ENCODE measurements around the gene AATK. TPM values are rescaled to one million over a fixed set of nuclear protein-coding genes. Genes with fewer than 3 reads are reported as not detected.

The AATK gene
- total RNA-seq, 1 experiment from 2014 or later = 4.4 TPM

- CTCF ChIA-PET = no interaction called here
- H2AFZ ChIP-seq (ENCODE audit: low read depth, low read length, poor library complexity, severe bottlenecking) = no peak overlapping the region
- no peak overlapping the region for H3K4me3 ChIP-seq (replicated peaks in 1 of 2; ENCODE audit: low read depth in 1 of 2, low read length in 2 of 2)
- no peak overlapping the region for H3K9ac ChIP-seq (ENCODE audit: low read length)
- H4K20me1 ChIP-seq (ENCODE audit: insufficient read depth) = no peaks in the 10 kb centered on the region
- POLR2A ChIA-PET = no interaction called here
- no peak overlapping the region for H3K27ac ChIP-seq (ENCODE audit: low read depth, low read length)
- DNase-seq (ENCODE audit: low read depth, low spot score) = no peak
- H3K9me3 ChIP-seq (ENCODE audit: control insufficient read depth in 1 of 2, insufficient read depth in 1 of 2, low read depth in 1 of 2, low read length in 2 of 2) = peaks cover 0 to 6% of the 10 kb centered on the region in 2 experiments; a peak in 1 of 4 replicates
- intact Hi-C loops (cut with micrococcal nuclease) = no loop called here
- no TSS peak for BruUV-seq (replicated peaks)
- RAD21 ChIA-PET (ENCODE audit: low non-redundant PET in 1 of 2, low total read pairs in 2 of 2, uncharacterized antibody in 2 of 2, unreplicated experiment in 2 of 2) = no interaction called here
- no peak overlapping the region for H3K4me2 ChIP-seq (ENCODE audit: low read length)
- no peaks in the 10 kb centered on the region for H3K27me3 ChIP-seq (ENCODE audit: insufficient read depth, low read length)
- no peaks in the 10 kb centered on the region for H3K36me3 ChIP-seq (ENCODE audit: control insufficient read depth in 1 of 2, insufficient read depth in 2 of 2, low read length in 2 of 2)
- TF ChIP-seq EGR1 (IDR thresholded peaks at IDR 0.05; ENCODE audit: low read depth) (no peak), ELF1 (IDR thresholded peaks at IDR 0.05; ENCODE audit: borderline replicate concordance, low read depth) (no peak), EZH2phosphoT487 (IDR thresholded peaks at IDR 0.05; ENCODE audit: borderline replicate concordance) (no peak), YY1 (IDR thresholded peaks at IDR 0.05; ENCODE audit: extremely low read depth, insufficient replicate concordance, low read depth, low read length) (no peak), FOSL1 (IDR thresholded peaks at IDR 0.05; ENCODE audit: low read depth) (no peak)
- ATAC-seq = no peak
- H3K79me2 ChIP-seq (ENCODE audit: insufficient read depth, low read length) = no peaks in the 10 kb centered on the region
- no peaks in the 10 kb centered on the region for H3K4me1 ChIP-seq (ENCODE audit: control insufficient read depth in 1 of 2, insufficient read depth in 2 of 2, low read length in 2 of 2)
- H3K9me2 ChIP-seq (ENCODE audit: insufficient read depth) = no peaks in the 10 kb centered on the region
Measured at GRCh38 chr17:81179220-81179619, 13.2 kb upstream of the AATK start.

GRCh38 chr17:81178136-81179091 lies 12.4 kb upstream of the AATK start:
- peaks cover 0 to 6% of the 10 kb centered on the region in 2 experiments; a peak in 1 of 4 replicates for H3K9me3 ChIP-seq (ENCODE audit: control insufficient read depth in 1 of 2, insufficient read depth in 1 of 2, low read depth in 1 of 2, low read length in 2 of 2)
- ChIA-PET POLR2A (no interaction called here), CTCF (no interaction called here), RAD21 (ENCODE audit: low non-redundant PET in 1 of 2, low total read pairs in 2 of 2, uncharacterized antibody in 2 of 2, unreplicated experiment in 2 of 2) (no interaction called here)
- TF ChIP-seq ATF3 (IDR thresholded peaks at IDR 0.05) = no peak
- TF ChIP-seq EZH2 (IDR thresholded peaks at IDR 0.05) = no peak
- TF ChIP-seq REST (IDR thresholded peaks at IDR 0.05; ENCODE audit: low read depth) = no peak
- no peak for TF ChIP-seq RAD21 (IDR thresholded peaks at IDR 0.05; ENCODE audit: low read depth)
- TF ChIP-seq SIN3A (IDR thresholded peaks at IDR 0.05; ENCODE audit: low read depth) = no peak
- TF ChIP-seq EZH2phosphoT487 (IDR thresholded peaks at IDR 0.05; ENCODE audit: borderline replicate concordance) = no peak
- TF ChIP-seq FOSL1 (IDR thresholded peaks at IDR 0.05; ENCODE audit: low read depth) = no peak
- no peak for TF ChIP-seq CBX3 (IDR thresholded peaks at IDR 0.05; ENCODE audit: low read depth)
- TF ChIP-seq ZFX (IDR thresholded peaks at IDR 0.05) = no peak
- no peak for TF ChIP-seq ZNF274 (IDR thresholded peaks at IDR 0.05; ENCODE audit: low read depth, low read length)
- TF ChIP-seq SRF (IDR thresholded peaks at IDR 0.05; ENCODE audit: low read depth) = no peak
- no peak overlapping the region for H2AFZ ChIP-seq (ENCODE audit: low read depth, low read length, poor library complexity, severe bottlenecking)
- H3K36me3 ChIP-seq (ENCODE audit: control insufficient read depth in 1 of 2, insufficient read depth in 2 of 2, low read length in 2 of 2) = no peaks in the 10 kb centered on the region
- DNase-seq (ENCODE audit: low read depth, low spot score) = no peak
- peak; percentile 8; the same call in 1 of the 2 replicates for ATAC-seq
- intact Hi-C loops (cut with micrococcal nuclease) = no loop called here
- no peaks in the 10 kb centered on the region for H3K4me1 ChIP-seq (ENCODE audit: control insufficient read depth in 1 of 2, insufficient read depth in 2 of 2, low read length in 2 of 2)
- no peaks in the 10 kb centered on the region for H3K9me2 ChIP-seq (ENCODE audit: insufficient read depth)
- H3K4me2 ChIP-seq (ENCODE audit: low read length) = no peak overlapping the region
- H4K20me1 ChIP-seq (ENCODE audit: insufficient read depth) = no peaks in the 10 kb centered on the region
- no peaks in the 10 kb centered on the region for H3K79me2 ChIP-seq (ENCODE audit: insufficient read depth, low read length)
- no TSS peak for BruUV-seq (replicated peaks)
- no peak overlapping the region for H3K9ac ChIP-seq (ENCODE audit: low read length)
- no peaks in the 10 kb centered on the region for H3K27me3 ChIP-seq (ENCODE audit: insufficient read depth, low read length)
- H3K27ac ChIP-seq (ENCODE audit: low read depth, low read length) = no peak overlapping the region
- H3K4me3 ChIP-seq (replicated peaks in 1 of 2; ENCODE audit: low read depth in 1 of 2, low read length in 2 of 2) = no peak overlapping the region

Measured in HCT116 (cell line).